Body of pancreas (tissue), 4 donors: ENCODE data around the gene GRM4. TPM values are rescaled to one million over a fixed set of nuclear protein-coding genes. Genes with fewer than 3 reads are reported as not detected.
A peak's percentile ranks its signal among the peaks of the same experiment; 100 is the strongest.

ENCODE experiments used
- ATAC-seq: fragments of 150-250 bp; one replicate; pipeline ENCODE4 v1.9.1; 2016
- DNase-seq, 4 donors: peaks; one replicate each; pipeline ENCODE4 v3.0.0-alpha.2; 2019
- H3K27ac ChIP-seq, 4 donors: fragments of 200-600 bp; sonication (generic); 1 replicate in 3 of 4; 2 replicates in 1 of 4; pipeline versions ENCODE4 v1.5.1 to v1.6.1; 2016 to 2019; ENCODE audit warnings: mild to moderate bottlenecking in 1 of 4, mixed read lengths in 1 of 4, moderate library complexity in 1 of 4
- H3K27me3 ChIP-seq, 2 donors: fragments of 200-600 bp; sonication (generic); one replicate each; pipeline ENCODE4 v1.6.0; 2016; ENCODE audit warnings: mild to moderate bottlenecking in 1 of 2
- H3K36me3 ChIP-seq, 2 donors: fragments of 200-600 bp; sonication (generic); replicated peaks in 1 of 2; 2 replicates each; pipeline ENCODE4 v1.5.1; 2016; ENCODE audit warnings: low read depth in 2 of 2; ENCODE audit not compliant: insufficient read depth in 1 of 2
- H3K4me1 ChIP-seq: fragments of 200-600 bp; sonication (generic); one replicate; pipeline ENCODE4 v1.6.0; 2016
- H3K4me3 ChIP-seq, 2 donors: fragments of 200-600 bp; sonication (generic); 1 replicate in 1 of 2; 2 replicates in 1 of 2; pipeline ENCODE4 v1.5.1; 2016 to 2019
- H3K9me3 ChIP-seq, 3 donors: fragments of 200-600 bp; sonication (generic); 1 replicate in 2 of 3; 2 replicates in 1 of 3; pipeline ENCODE4 v1.5.1; 2016
- CTCF ChIP-seq, 7 experiments: fragments of 450-650 bp in 4 of 7; fragments of 200-600 bp in 3 of 7; sonication (generic) in 3 of 7; IDR thresholded peaks; one replicate each; pipeline ENCODE4 v1.5.1; 2016 to 2019; ENCODE audit warnings: antibody characterized with exemption in 7 of 7
- POLR2A ChIP-seq, 3 donors: fragments of 450-650 bp; IDR thresholded peaks; one replicate each; pipeline ENCODE4 v1.6.1; 2016; ENCODE audit warnings: antibody characterized with exemption in 3 of 3, mild to moderate bottlenecking in 2 of 3
- WGBS, 2 donors: methylation state at CpG; one replicate each; pipeline ENCODE4 v1.1.5; 2017; 5-methylcytosine and 5-hydroxymethylcytosine counted together
- intact Hi-C: fragments of 100-400 bp; cut with DNase I; formaldehyde crosslinking; loops from one replicate; pipeline ENCODE4 v1.15.1; 2023
- total RNA-seq, 2 donors: library from RNA; depleted of rRNA; stranded (reverse); fragments of >200 nt; gene quantifications; one replicate each; pipeline ENCODE4 v1.1.0, GENCODE V29; 2016

GRM4 gene
- total RNA-seq, 2 donors from 2014 or later, result 0.33 TPM; not detected in 1

- Histone ChIP-seq H3K9me3 (no peaks in the 10 kb centered on the region), H3K27me3 (no peaks in the 10 kb centered on the region), H3K27ac (peak overlapping the region in 3 of 4 donors; percentile 34 to 61 (median 39)), H3K4me1 (peaks cover 17% of the 10 kb centered on the region), H3K36me3 (no peaks in the 10 kb centered on the region), H3K4me3 (no peak overlapping the region)
- ATAC-seq (peak; percentile 84), DNase-seq (peak; percentile 22 to 67 (median 50))
- intact Hi-C loops, result no loop called here
- TF ChIP-seq CTCF (IDR thresholded peaks at IDR 0.05), result peak in 3 of 7 experiments; percentile 7 to 23 (median 9)
- peak in 2 of 3 donors; percentile 25 to 27 for TF ChIP-seq POLR2A (IDR thresholded peaks at IDR 0.05)
- WGBS, 2 donors, result 50 to 56% methylated on average over 13 of the region's 13 CpGs
Observed at GRCh38 chr6:33983109-33983716, 162.7 kb downstream of the GRM4 start.

GRCh38 chr6:33981861-33982260, 164.0 kb downstream of the GRM4 start:
- 53 to 68% methylated on average over 3 to 4 of the region's 4 CpGs for WGBS, 2 donors

GRCh38 chr6:33981421-33981820, 164.5 kb downstream of the GRM4 start:
- Histone ChIP-seq H3K27me3 (no peaks in the 10 kb centered on the region), H3K27ac (no peak overlapping the region), H3K4me3 (no peak overlapping the region), H3K9me3 (no peaks in the 10 kb centered on the region), H3K36me3 (no peaks in the 10 kb centered on the region), H3K4me1 (peaks cover 17% of the 10 kb centered on the region)
- peak in 1 of 4 donors; percentile 1 for DNase-seq
- ATAC-seq, result no peak
- intact Hi-C loops, result no loop called here
- TF ChIP-seq CTCF (IDR thresholded peaks at IDR 0.05) (no peak), POLR2A (IDR thresholded peaks at IDR 0.05) (no peak)
- WGBS, 2 donors, result 85 to 93% methylated on average over 7 of the region's 7 CpGs

More at GRCh38 chr6:33981861-33982260, 164.0 kb downstream of the GRM4 start:
- no peaks in the 10 kb centered on the region for H3K27me3 ChIP-seq
- peak overlapping the region in 1 of 4 donors; percentile 34 for H3K27ac ChIP-seq
- intact Hi-C loops, result no loop called here
- H3K36me3 ChIP-seq, result no peaks in the 10 kb centered on the region
- peaks cover 17% of the 10 kb centered on the region for H3K4me1 ChIP-seq
- no peak for TF ChIP-seq CTCF (IDR thresholded peaks at IDR 0.05)
- no peak for TF ChIP-seq POLR2A (IDR thresholded peaks at IDR 0.05)
- no peak overlapping the region for H3K4me3 ChIP-seq
- H3K9me3 ChIP-seq, result no peaks in the 10 kb centered on the region
- DNase-seq, result no peak
- no peak for ATAC-seq

GRCh38 chr6:33980176-33981175, 165.4 kb downstream of the GRM4 start:
- 79 to 89% methylated on average over 24 to 25 of the region's 25 CpGs for WGBS, 2 donors
- no peaks in the 10 kb centered on the region for H3K36me3 ChIP-seq
- H3K27ac ChIP-seq, result no peak overlapping the region
- no peaks in the 10 kb centered on the region for H3K27me3 ChIP-seq
- peaks cover 17% of the 10 kb centered on the region for H3K4me1 ChIP-seq
- DNase-seq, result peak in 1 of 4 donors; percentile 5
- no peak overlapping the region for H3K4me3 ChIP-seq
- no peak for TF ChIP-seq CTCF (IDR thresholded peaks at IDR 0.05)
- no peak for TF ChIP-seq POLR2A (IDR thresholded peaks at IDR 0.05)
- no peaks in the 10 kb centered on the region for H3K9me3 ChIP-seq
- intact Hi-C loops, result no loop called here
- no peak for ATAC-seq
